HG03039 (cell line): ENCODE results near the gene SCFD2.

Source experiments
- ATAC-seq: cut with Tn5 transposase; IDR thresholded peaks from one replicate; pipeline ENCODE4 v1.9.1; 2021; ENCODE audit warnings: mild to moderate bottlenecking, moderate library complexity; ENCODE audit not compliant: unreplicated experiment

The SCFD2 gene

DNA sequence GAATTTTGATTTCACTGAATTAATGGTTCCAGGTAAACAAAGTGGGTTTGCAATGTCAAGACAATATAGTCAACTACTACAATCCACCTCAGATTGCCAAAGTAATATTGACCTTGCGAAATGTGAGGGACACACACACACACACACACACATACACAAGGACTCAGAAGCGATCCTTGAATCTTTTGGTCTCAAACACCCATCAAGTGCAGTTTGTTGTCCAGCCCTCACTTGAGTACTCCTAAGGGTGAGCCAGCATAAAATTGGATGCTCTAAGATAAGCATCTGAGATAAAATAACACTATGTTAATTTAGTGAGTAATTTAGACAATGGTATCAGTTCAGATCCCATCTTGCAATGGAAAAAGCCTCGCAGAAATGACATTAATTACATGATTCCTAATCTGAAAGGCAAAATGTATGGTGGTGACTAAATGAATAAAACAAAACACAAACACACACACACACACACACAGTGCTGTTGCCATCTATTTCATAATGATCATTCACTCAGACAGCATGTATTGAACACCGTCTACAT lies 401.2 kb downstream of the SCFD2 start:
- ATAC-seq = no peak

DNA sequence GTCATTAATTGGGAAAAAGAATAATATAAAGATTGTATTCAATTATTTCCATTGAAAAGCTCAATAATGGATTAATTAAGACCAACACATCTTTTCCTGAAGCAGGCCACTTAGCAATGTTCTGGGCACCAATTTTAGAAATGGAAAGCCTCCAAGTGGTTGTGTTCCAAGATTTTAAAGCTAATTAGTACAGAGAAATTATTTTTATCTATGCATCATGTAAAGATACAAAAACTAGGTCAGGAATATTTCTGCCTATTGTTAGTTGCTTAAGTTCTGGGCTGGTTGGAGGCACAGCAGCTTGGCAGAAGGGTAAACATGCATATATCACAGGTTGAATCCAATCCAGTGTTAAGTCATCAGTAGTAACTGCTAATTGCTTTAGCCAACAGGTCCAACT lies 401.9 kb downstream of the SCFD2 start:
- ATAC-seq = no peak

DNA sequence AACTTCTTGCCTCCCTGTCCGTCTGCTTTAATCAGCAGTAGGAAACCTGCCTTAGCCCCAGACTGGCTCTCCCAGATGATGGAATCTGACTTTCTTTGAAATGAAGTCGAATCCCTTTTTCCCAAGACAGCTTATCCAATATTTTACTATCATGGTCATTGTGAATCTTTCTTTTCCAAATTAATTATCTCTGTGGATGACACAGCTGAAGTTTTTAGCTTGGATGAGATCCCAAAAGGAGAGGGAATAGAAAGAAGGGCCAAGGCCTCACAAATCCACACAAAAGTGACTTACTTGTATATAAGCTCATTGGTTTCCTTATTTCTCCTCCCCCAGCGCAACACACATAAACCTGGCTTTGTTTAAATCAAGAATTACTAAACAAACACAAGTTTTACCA lies 403.1 kb downstream of the SCFD2 start:
- no peak for ATAC-seq

DNA sequence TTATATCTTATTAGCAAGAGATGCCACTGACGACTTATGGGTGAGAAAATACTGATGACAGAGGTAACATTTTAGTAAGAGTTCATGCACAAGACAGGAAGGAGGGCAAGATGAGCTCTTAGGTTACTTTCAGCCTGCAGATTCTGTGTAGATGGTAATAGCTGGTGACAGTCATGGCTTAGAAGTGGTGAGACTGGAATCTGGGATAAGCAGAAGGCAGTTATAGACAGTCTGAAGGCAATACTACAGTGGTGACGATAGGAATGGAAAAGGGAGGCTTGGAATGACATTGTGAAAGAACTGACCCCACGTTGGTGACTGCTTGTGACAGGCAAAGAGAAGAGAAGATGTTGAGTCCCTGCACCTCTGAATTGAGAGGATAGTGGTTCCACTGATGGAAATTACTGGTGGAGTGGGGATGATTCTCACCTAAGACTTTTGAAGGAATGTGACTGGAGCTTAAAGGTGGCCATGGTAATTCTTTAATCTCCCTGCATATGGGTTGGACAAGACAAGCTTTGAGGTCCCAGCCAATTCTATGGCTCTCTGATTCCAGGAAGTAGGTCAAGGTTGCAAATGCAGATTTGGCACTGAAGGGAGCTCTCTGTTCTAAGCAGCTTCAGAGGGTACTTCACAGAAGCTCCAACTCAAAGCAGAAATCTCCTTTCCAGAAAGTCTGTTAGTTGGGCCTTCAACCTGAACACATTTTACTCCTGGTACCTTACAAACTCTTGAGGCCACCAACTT lies 404.0 kb downstream of the SCFD2 start:
- ATAC-seq = no peak

DNA sequence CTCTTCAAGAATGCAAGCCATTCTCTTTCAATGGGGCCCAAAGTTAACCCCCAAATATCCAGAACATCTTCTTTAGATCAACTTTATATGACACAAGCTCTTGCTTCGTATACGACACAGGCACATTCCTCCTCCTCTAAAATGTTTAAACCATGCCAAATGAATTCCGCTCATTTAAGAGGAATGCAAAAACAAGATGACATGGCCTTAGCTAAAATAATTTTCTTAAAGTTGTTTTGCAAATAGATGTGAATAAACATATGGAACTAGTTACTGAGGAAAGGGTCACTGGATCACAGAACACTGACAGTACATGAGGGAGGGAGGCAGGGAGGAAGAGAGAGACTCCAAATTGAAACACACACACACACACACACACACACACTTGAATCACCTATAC lies 406.3 kb downstream of the SCFD2 start:
- ATAC-seq = no peak

DNA sequence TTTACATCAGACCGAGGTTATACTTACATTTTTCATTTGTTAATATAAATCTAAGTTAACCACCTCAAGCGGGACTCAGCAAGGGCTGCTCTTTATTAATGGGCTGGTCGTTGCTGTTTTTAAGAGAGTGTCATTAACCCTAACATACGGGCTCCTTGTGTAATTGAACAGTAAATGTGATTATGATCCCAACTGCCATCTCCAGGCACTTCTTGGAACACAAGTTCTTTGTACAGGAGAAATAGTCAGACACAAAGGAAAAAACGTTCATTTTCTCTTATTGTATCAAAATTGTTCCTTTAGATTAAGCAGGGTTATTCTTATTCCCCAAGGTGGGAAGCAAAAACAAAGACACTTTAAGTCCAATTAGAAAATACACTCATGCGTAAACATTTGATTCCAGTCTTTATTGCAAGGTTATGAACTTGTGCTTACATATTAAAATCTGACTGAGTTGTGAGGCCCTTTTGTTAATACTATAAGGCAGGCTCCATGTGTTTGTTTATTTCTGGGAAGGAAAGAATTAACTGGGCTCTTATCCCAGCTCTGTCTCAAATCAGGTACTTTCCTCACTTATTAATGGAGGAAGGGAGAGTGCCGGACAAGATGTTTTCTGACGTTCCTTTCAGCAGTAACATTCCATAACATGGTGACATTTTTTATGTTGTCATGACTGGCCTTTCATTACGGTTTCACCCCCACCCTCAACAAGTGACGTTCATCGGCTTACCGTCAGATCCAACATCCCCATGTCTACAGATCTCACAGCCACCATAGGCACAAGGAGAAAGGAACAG lies 407.8 kb downstream of the SCFD2 start:
- ATAC-seq = no peak

DNA sequence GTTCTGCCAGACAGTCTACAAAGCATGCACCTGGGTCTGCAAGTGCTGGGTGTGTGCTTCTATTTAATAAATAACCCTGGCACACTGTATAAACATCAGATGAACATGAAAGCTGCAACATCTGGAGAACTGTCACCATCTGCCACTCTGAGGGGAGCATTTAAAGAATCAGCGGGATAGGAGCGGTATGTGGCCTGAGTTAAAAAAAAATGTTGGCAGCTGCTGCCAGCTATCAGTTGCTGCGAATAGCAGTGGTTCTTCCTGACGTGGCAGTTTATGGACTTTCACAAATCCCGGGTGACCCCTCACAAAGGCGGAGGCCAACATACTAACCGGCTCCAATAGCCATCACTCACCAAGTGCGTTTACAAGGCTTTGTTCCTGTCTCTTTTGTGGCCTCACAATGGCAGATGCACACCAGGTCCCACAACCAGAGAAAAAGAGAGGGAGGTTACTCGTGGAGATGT lies 408.6 kb downstream of the SCFD2 start:
- ATAC-seq = no peak

DNA sequence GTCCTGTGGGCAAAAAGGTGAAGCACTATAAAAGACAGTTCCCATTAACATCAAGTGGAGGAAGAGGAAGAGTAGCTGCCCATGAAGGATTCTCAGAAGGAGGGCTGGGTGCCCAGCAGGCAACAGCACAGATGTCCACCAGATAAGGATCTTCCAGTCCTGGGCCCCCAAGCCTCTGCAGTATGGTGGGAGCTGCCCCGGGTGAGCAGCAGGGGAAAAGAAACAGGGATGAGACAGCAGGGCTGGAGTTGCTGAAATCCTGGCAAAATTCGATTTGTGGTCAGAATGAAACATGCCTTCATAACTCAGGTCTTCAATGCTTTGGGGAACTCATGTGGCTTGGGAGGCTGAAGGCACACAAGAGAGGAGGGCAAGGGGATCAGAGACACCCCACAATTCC lies 409.2 kb downstream of the SCFD2 start:
- no peak for ATAC-seq

DNA sequence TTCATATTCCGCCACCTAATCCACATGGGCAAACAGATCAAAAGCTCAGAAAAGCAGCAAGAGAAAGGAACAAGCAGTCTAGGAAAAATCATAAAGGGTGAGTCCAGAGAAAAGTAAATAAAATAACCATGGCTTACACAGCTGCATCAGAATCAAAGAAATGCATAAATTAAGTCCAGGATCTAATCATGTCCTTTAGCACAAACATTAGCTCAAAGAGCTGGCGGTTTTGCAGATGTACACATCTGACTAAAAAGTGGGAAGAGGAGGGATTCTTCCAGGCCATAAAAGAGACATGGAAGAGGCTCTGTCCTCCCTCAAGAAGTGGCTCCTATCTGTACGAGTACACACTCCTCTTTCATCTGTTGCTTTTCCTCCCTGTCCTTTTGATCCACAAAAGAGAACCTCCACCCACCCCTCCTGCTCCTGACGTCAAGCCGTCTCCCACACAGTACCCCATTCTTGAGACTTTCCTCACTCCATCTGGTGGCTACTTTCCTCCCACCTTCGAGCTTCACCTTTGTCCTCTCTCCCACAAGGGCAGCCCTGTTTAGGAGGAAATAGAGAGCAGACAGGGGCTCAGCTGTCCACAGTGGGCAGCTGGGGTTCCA lies 411.2 kb downstream of the SCFD2 start:
- ATAC-seq = no peak

DNA sequence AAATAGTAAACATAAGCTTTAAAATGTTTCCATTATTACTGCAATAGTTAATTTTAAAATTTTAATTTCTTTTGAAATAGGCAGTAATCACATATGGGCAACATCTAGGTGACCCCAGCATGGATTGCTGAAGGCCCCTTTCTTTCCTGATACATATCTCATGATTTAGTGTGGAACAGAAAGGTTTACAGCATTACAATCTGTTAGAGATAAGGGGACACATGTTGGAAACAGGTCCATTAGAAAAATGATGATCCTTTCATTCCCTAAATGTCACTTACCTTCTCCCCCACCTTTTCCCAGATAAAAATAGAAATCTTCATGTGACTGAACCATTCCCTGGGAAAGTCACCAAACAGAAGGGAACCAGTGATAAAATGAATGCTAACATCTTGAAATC lies 413.3 kb downstream of the SCFD2 start:
- ATAC-seq = no peak

DNA sequence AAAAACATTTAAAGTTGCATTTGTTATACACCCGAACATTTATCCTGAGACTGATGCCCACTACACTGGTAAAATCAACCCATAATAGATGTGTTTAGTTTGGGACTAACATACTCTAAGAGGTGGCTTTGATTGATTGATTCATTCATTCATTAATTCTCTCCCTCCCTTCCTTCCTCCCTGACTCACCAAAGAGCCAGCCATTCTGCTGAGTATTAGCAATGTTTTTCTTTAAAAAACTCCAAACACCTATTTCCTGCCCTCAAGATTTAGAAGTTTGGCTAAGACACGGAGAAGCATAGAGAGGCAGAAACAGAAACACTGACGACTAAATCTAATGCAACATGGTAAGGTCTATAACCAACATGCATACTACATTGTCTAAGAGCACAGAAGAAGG lies 414.8 kb downstream of the SCFD2 start:
- no peak for ATAC-seq

DNA sequence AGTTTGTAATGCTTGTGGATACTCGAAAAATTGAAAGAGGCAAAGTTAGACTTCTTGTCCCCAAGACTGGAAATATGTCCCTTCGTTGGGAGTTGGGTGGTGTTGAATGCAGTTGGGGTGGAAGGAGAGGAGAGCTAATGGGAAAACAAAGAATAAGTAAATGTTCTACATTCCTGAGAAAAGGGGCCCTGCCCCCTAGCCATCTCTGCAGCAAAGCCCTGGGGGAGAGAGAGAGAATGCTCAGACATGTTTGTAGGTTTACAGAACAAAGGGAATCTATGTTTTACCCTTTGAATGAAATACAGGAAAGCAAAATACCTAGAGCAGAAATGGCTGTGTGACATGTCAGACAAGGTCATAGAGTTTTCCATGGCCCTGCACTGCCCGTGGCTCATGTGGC lies 415.6 kb downstream of the SCFD2 start:
- ATAC-seq = no peak

DNA sequence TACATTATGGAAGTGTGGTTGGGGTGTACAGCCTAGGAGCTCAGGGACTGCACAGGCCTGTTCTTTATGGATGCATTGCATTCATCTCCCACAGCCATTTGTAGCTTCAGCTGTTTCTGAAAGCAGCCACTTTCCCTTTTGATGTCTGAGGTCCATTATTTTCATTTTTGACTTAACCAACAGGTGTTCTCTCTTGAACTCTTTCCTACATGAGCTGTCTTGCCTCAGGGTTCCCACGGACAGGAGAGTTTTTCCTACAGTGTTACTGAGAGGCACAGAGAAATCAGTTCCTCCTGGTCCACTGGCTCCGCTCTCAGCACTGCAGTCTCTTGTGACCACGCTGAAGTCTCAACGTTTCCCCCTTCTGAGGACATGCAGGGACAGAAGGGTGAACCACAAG lies 416.5 kb downstream of the SCFD2 start:
- no peak for ATAC-seq

DNA sequence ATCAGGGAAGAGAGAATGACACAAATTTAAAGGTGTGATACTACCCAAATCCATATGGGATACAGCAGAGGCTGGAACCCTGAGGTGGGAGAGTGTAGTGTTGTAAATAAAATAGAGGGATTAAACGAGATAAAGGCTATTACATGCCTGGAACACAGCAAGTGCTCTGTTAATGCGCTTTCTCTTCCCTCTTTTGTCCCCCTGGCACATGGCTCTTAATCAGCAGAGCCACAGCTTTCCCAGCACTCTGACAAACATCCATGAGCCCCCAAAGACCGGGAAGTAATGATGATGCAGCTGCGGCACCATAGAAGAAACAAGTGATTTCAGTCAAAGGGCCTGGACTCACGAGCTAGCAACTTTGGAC lies 417.8 kb downstream of the SCFD2 start:
- no peak for ATAC-seq

DNA sequence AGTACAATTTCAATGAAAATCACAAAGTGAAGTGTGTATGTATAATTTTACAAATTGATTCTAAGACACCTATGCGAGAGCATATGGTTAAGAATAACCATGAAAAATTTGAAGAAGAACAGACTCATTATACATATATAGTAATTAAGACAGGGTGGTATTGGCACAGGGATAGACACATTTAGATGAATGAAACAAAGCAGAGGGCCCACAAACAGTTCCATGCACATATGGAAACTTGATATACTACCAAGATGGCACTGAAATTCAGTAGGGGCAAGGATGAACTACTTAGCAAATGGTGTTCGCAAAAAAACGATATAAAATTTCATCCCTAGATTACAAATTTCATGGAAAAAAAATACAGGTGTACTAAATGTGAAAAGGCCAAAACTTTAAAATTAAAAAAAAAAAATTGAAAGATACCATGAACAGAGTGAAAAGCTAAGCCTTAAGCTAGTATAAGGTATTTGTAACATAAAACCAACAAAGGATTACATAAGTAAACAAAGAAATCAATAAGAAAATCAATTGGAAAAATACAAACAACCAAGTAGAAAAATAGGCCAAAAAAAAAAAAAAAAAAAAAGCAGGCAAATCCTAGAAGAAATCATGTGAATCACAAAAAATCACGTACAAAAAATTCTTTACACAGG lies 418.3 kb downstream of the SCFD2 start:
- ATAC-seq = no peak

DNA sequence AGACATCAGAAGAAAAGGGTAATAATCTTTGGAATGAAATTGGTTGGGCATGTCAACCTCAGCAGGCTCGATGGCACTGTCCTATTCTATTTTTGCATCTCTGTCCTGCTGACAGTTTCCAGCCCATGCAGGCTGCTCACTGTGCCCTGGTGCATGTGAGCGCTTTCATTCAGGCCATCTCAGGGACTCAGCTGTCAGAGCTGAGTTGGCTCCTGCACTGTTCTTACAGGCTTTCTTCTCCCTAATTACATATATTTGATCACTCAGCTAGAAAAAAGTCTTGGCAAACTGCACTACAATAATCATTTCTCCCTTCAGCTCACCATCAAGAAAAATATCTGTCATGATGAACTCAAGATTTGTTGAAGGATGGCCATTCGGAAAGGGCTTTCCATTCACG lies 419.0 kb downstream of the SCFD2 start:
- no peak for ATAC-seq

DNA sequence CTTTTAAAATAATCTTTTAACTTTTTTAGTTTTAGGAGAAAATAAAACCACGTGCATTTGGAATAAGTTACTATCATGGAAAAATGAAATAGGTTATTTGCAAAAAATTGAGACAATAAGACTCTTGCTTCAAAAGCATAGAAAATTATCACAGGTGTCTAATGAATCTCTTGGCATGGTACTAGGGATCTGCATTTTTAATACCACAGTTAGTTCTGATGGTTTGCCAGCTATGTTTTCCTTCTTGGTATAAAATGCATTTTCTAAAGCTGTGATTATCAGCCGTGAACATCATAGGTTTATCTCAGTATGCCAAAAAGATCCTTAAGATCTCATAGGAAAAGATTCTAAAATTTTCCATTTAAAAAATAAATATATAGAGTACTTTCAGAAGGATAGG lies 419.9 kb downstream of the SCFD2 start:
- no peak for ATAC-seq

DNA sequence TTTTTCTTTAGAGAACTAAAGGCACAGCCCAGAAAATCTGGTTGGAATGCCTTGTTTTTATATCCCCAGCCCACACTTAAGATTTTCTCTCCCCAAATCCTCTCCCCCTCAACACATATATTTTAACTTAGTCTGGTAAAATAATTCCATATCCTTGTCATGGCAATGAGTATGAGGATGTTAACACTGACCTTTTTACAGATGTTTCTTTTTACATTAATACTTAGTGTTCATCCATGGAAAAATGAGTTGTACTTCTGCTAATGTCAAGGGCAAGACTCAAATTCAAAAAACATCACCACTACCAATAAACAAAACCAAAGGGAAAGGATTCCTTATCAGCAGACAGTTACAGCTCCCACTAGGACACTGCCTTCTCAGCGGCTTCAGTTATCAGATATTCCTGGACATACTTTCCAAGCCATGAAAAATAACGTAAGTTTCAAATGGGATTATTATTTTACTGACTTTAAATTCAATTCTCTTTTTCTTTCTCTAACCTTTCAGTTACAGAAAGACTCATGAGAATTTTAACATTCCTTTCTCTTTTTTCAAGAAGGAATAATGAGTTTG lies 420.4 kb downstream of the SCFD2 start:
- ATAC-seq = no peak

DNA sequence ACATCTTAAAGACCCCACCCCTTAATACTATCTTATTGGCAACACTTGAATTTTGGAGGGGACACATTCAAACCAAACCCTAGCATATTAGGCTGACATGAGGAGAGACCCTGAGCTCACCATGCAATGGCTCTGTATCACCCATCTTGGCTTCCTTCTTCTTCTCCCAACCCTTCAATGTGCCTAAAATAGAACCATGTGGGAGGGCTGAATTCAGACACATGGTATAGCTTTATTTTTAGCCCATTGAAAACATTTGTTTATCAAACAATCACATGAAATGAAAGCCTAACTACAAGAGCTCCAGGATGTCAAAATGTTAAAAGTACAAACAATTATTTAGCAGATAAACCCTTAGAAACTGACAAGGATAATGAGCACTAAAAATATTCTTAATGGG lies 422.2 kb downstream of the SCFD2 start:
- no peak for ATAC-seq

DNA sequence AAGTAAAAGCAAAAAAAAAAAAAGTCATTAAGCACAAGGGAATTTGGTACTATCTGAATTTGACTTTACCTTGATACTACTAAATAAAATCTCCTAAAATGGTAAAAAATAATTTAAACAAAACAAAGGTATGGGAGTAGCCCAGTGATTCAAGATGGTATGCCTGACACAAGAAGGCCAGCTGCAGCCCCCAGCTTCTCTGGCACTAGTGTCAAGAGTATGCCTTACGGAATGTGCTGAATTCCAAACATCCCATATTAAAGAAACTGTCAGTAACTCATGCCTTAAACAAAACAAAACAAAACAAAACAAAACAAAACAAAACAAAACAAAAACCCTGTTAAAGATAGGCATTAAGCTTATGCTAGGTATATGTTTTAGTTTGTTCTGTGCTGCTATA lies 422.9 kb downstream of the SCFD2 start:
- ATAC-seq = no peak

DNA sequence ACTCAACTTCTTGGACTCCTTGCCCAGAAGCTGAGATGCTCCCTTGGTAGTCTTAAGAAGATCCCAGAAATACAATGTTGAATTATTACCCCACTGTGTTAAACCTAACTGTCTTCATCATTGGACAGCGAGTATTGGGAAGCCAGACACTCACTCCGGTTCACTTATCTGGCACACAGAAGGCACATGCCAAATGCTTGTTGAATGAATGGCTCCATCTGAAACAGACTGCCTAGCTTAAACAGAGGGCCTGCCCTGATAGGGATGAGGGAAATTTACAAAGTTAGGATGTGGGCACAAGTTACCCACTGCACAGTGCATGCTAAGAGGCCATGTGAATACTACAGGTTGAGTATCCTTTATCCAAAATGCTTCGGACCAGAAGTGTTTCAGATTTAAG lies 424.4 kb downstream of the SCFD2 start:
- ATAC-seq = no peak
